K562 (cell line): Measurements from ENCODE around the gene CORO6. TPM values are rescaled to one million over a fixed set of nuclear protein-coding genes. Genes with fewer than 3 reads are reported as not detected.

Experiments used
- CXXC5 ChIP-seq: fragments of 250-450 bp; sonication (Bioruptor Pico); IDR thresholded peaks from 2 replicates; pipeline ENCODE4 v1.8.0; 2022; ENCODE audit warnings: inconsistent platforms, mild to moderate bottlenecking, moderate library complexity
- GTF3C2 ChIP-seq: IDR thresholded peaks from 3 replicates; pipeline ENCODE4 v1.6.1; 2011; ENCODE audit warnings: borderline replicate concordance, mild to moderate bottlenecking, moderate library complexity; ENCODE audit not compliant: insufficient read length; ENCODE audit errors: extremely low read depth
- HNRNPLL ChIP-seq: fragments of 200-400 bp; formaldehyde crosslinking; IDR thresholded peaks from 2 replicates; pipeline ENCODE4 v1.6.1; 2017; ENCODE audit warnings: low read length, low read depth, mild to moderate bottlenecking; ENCODE audit not compliant: poor library complexity, severe bottlenecking
- MCM2 ChIP-seq: fragments of 450-650 bp; IDR thresholded peaks from 2 replicates; pipeline ENCODE4 v1.6.1; 2017; ENCODE audit warnings: low read depth, mild to moderate bottlenecking
- POLR2B ChIP-seq: fragments of 450-650 bp; IDR thresholded peaks from 2 replicates; pipeline ENCODE4 v1.6.1; 2018; ENCODE audit warnings: low read depth; ENCODE audit not compliant: partially characterized antibody
- POLR2G ChIP-seq: fragments of 200-400 bp; formaldehyde crosslinking; IDR thresholded peaks from 2 replicates; pipeline ENCODE4 v1.6.1; 2017; ENCODE audit warnings: low read depth, mild to moderate bottlenecking, antibody characterized with exemption, low read length, moderate library complexity
- RNF2 ChIP-seq: sonication (generic); IDR thresholded peaks from 2 replicates; pipeline ENCODE4 v1.6.1; 2016
- TAF1 ChIP-seq: IDR thresholded peaks from 2 replicates; pipeline ENCODE4 v1.6.1; 2011; ENCODE audit warnings: mild to moderate bottlenecking, low read length, moderate library complexity; ENCODE audit not compliant: insufficient read depth, control insufficient read depth, severe bottlenecking; ENCODE audit errors: extremely low read depth
- TEAD1 ChIP-seq, 2 experiments: fragments of 450-650 bp in 1 of 2; sonication (generic) in 1 of 2; formaldehyde crosslinking; IDR thresholded peaks; 2 replicates each; pipeline versions ENCODE4 v1.4.0 to v1.8.0; 2020 to 2022; ENCODE audit warnings: mild to moderate bottlenecking in 2 of 2, missing genetic modification reagents in 1 of 2
- polyA plus RNA-seq, 8 experiments: library from polyadenylated mRNA; depleted of rRNA in 4 of 8; stranded (reverse) in 5 of 8; unstranded in 3 of 8; fragments of >200 nt; fragmentation: Nextera tagmentation in 2 of 8; fragmentation: Illumina TruSeq in 1 of 8; extraction: Ambion mirVana in 2 of 8; extraction: Trizol in 1 of 8; gene quantifications; 2 replicates each; pipeline versions ENCODE4 v1.2.1 to v1.2.3, GENCODE V29; 2011 to 2014; ENCODE audit warnings: inconsistent platforms in 1 of 8, missing spikeins in 1 of 8
- total RNA-seq, 7 experiments: library from RNA; depleted of rRNA in 6 of 7; stranded (reverse); fragments of >200 nt in 6 of 7; fragmentation: Illumina TruSeq in 2 of 7; extraction: Trizol in 2 of 7; gene quantifications; 2 replicates each; pipeline versions ENCODE4 v1.2.1 to v1.2.3, GENCODE V29; 2011 to 2021; ENCODE audit warnings: low replicate concordance in 1 of 7
- TF ChIP-seq, protein P1 (sequence below): fragments of 200-400 bp; formaldehyde crosslinking; IDR thresholded peaks from 2 replicates; pipeline ENCODE4 v1.6.1; 2017; ENCODE audit warnings: mild to moderate bottlenecking, low read depth, low read length, moderate library complexity
- TF ChIP-seq, protein P2 (sequence below), 2 experiments: IDR thresholded peaks; 2 replicates each; pipeline ENCODE4 v1.6.1; 2011; ENCODE audit warnings: borderline replicate concordance in 1 of 2, control low read depth in 1 of 2, low read depth in 1 of 2, low read length in 1 of 2, mild to moderate bottlenecking in 1 of 2, mixed read lengths in 1 of 2, moderate library complexity in 1 of 2; ENCODE audit not compliant: insufficient read depth in 1 of 2, insufficient read length in 1 of 2, poor library complexity in 1 of 2, severe bottlenecking in 1 of 2; ENCODE audit errors: extremely low read depth in 1 of 2

The CORO6 gene
- total and polyA plus RNA-seq, 9 of the 15 experiments (the other 6 are each of a cell fraction or from before 2014, with no cell fraction given) = 0.04 to 11.9 (median 2.4) TPM

DNA sequence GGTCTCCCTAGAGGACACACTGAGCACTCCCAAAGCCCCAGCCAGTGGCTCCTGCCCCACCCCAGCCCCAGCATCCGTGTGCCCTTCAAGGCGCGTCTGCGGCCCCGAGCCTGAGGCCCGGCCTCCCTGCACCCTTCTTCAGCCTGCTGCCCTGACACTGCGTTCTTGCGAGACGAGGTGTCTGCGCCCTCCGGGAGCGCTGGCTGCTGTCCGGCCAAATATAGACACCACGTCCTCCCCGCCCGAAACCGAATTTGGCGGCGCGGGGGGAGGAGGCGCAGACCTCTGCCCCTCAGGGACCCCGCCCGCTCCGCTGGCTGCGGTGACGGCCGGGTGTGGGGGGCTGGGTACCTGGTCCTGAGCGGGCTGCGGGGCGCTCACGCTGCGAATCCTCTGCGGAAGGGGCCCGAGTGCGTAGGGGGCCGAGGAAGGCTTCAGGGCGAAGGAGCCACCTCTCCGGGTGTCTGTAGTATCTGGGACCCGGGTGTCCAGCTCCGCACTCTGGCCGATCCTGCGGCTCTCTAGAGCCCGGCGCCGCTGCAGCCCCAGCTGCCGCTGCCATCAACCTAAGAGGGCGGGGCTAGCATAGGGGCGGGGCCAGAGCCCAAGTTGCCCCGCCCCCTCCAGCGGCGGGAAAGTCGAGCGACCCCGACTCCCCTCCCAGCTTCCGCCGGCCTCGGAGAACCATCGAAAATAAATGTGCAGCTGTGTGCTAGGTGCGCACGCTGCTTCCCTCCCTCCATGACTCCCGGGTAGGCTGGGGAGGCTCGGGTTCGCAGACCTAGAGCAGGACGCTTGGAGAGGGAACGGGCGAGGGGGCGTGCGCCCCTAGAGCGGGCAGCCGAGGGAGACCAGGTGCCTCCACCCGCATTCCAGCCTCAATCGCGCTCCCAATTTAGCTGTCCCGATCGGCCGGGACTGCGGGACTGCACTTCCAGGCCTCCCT is at the start of gene CORO6 (continued):
- TF ChIP-seq GTF3C2 = no peak
- peak; percentile 74 for TF ChIP-seq POLR2G
- TF ChIP-seq, protein P1, sequence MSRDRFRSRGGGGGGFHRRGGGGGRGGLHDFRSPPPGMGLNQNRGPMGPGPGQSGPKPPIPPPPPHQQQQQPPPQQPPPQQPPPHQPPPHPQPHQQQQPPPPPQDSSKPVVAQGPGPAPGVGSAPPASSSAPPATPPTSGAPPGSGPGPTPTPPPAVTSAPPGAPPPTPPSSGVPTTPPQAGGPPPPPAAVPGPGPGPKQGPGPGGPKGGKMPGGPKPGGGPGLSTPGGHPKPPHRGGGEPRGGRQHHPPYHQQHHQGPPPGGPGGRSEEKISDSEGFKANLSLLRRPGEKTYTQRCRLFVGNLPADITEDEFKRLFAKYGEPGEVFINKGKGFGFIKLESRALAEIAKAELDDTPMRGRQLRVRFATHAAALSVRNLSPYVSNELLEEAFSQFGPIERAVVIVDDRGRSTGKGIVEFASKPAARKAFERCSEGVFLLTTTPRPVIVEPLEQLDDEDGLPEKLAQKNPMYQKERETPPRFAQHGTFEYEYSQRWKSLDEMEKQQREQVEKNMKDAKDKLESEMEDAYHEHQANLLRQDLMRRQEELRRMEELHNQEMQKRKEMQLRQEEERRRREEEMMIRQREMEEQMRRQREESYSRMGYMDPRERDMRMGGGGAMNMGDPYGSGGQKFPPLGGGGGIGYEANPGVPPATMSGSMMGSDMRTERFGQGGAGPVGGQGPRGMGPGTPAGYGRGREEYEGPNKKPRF = no peak
- peak; percentile 29 for TF ChIP-seq POLR2B
- no peak for TF ChIP-seq MCM2
- TF ChIP-seq, protein P2, sequence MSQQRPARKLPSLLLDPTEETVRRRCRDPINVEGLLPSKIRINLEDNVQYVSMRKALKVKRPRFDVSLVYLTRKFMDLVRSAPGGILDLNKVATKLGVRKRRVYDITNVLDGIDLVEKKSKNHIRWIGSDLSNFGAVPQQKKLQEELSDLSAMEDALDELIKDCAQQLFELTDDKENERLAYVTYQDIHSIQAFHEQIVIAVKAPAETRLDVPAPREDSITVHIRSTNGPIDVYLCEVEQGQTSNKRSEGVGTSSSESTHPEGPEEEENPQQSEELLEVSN (IDR thresholded peaks at IDR 0.05; ENCODE audit: borderline replicate concordance in 1 of 2, extremely low read depth in 1 of 2, insufficient read depth in 1 of 2, insufficient read length in 1 of 2, low read depth in 1 of 2, low read length in 1 of 2, poor library complexity in 1 of 2, severe bottlenecking in 1 of 2) = peak in 1 of 2 experiments; percentile 82
- peak; percentile 16 for TF ChIP-seq TAF1
- TF ChIP-seq CXXC5 (CRISPR knock-in tag) = peak; percentile 49; the same call in 1 of the 2 replicates
- 0 out of 4 replicates have a peak, but pooled peaks of 1 of the 2 experiments have one; percentile 55 for TF ChIP-seq TEAD1 (CRISPR knock-in tag; IDR thresholded peaks at IDR 0.05)
- TF ChIP-seq HNRNPLL = peak; percentile 23
- TF ChIP-seq RNF2 = 0 out of 2 replicates have a peak, but pooled peaks have one; percentile 37
